ENCODE data around the gene HPGDS.

GRCh38 chr4:94341481-94342370 lies 910 bp downstream of the HPGDS start:
- TF ChIP-seq EZH2 (IDR thresholded peaks at IDR 0.05; ENCODE audit: borderline replicate concordance, insufficient read depth, low read depth, low read length, poor library complexity, severe bottlenecking) (no peak), CTCF (IDR thresholded peaks at IDR 0.05) (no peak)

Data from B cell (primary cell).